B cell (primary cell): Measurements from ENCODE around the gene PCBP3.

Experiments
- EZH2 ChIP-seq: IDR thresholded peaks from 2 replicates; pipeline ENCODE4 v1.6.1; 2012; ENCODE audit warnings: borderline replicate concordance, low read depth, mild to moderate bottlenecking, moderate library complexity, low read length; ENCODE audit not compliant: insufficient read depth, poor library complexity, severe bottlenecking
- TF ChIP-seq, protein P1 (sequence below): fragments of 200-600 bp; IDR thresholded peaks from one replicate; pipeline ENCODE4 v1.8.0; 2022; ENCODE audit warnings: antibody characterized with exemption, mild to moderate bottlenecking

DNA sequence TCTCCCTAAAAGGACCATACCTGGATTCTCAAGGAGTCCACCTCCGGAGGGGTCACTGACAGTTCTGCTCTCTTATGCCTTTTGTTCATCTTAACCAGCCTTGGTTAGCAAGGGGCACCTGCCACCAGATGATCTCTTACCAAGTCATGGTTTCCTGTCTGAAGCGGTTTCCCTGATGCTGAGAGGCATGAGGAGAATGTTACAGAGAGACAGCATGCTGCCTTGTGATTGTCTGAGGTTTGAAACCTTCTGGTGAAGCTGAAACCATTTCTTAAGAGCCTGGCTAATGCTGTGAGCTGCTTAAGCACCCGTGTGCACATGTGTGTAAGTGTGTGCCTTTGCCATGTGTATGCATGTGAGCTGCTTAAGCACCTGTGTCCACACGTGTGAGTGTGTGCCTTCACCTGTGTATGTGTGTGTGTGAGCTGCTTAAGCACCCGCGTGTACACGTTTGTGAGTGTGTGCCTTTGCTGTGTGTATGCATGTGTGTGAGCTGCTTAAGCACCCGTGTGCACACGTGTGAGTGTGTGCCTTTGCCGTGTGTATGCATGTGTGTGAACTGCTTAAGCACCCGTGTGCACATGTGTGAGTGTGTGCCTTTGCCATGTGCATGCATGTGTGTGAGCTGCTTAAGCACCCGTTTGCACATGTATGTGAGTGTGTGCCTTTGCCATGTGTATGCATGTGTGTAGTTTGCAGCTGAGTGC, 201.7 kb downstream of the PCBP3 start:
- TF ChIP-seq, protein P1, sequence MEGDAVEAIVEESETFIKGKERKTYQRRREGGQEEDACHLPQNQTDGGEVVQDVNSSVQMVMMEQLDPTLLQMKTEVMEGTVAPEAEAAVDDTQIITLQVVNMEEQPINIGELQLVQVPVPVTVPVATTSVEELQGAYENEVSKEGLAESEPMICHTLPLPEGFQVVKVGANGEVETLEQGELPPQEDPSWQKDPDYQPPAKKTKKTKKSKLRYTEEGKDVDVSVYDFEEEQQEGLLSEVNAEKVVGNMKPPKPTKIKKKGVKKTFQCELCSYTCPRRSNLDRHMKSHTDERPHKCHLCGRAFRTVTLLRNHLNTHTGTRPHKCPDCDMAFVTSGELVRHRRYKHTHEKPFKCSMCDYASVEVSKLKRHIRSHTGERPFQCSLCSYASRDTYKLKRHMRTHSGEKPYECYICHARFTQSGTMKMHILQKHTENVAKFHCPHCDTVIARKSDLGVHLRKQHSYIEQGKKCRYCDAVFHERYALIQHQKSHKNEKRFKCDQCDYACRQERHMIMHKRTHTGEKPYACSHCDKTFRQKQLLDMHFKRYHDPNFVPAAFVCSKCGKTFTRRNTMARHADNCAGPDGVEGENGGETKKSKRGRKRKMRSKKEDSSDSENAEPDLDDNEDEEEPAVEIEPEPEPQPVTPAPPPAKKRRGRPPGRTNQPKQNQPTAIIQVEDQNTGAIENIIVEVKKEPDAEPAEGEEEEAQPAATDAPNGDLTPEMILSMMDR = no peak
- TF ChIP-seq EZH2 = no peak
